Measurements from ENCODE around the gene SH3RF1.

DNA sequence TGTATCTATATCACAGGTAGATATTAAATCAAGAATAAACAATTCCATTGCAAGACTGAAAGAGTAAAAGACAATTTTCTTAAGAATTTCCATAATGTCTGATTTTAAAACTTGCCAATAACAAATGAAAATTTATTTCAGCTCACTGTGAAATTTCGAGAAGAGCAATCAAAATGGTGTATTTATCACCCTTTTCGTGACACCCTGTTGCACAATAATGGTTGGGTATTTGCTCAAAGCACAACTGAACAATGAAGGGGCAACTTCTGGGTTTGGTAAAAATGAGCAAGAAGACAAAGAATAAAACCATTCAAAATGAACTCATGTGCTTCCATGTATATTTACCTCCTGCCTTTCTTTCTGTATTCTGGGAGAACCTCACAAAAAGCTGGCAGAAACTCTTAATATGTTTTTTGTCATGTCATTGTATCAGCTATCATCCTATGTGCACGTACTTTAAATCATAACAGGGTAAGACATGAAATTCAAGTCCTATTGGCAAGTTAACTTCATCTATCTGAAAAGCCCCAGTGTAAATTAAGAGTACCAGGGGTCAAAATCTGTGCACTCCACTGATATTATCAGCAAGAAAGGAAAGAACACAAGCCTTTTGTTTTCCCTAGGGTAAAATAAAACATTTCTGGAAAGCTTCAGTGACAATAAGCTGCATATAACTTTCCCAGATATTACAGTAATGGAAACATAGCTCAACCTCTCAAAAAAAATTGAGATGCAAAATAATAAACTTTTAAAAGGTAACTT is 133.8 kb downstream of the SH3RF1 start:
- no peak for TF ChIP-seq CTCF (conservative IDR thresholded peaks at IDR 0.05 in 1 of 2, IDR thresholded peaks at IDR 0.05 in 1 of 2; ENCODE audit: extremely low read depth in 1 of 2, insufficient read depth in 1 of 2, low read depth in 1 of 2, low read length in 2 of 2)
- no peak for TF ChIP-seq EZH2 (IDR thresholded peaks at IDR 0.05; ENCODE audit: borderline replicate concordance, low read length)
